ENCODE results near the gene PDRG1.

PDRG1 gene

DNA sequence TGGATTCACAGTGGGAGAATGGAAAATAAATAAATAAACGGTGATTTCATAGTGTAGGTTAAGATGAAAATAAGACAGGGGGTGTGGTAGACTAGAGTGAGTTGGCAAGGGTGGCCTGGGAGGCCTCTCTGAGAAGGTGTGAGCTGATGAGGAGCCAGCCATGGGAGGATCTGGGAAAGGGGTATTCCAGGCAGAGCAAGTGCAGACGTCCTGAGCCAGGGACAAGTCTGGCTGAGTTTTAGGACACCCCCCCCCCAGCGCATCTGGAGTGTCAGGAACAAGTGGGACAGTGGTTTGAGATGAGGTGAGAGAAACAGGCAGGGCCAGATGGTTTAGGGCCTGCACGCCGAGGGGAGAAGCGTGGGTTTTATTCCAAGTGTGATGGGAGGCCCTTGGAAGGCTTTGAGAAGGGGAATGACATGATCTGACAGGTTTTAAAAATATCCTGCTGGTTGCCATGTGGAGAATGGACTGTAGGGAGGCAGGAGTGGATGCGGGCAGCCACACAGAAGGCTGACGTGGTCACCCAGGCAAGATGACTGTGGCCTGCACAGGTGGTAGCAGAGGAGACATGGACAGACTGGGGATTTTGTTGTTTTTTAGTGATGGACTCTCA lies 37.3 kb upstream of the PDRG1 start:
- DNase-seq (ENCODE audit: insufficient read length, low spot score) (no peak), FAIRE-seq (no peak)
- TF ChIP-seq, protein P1, sequence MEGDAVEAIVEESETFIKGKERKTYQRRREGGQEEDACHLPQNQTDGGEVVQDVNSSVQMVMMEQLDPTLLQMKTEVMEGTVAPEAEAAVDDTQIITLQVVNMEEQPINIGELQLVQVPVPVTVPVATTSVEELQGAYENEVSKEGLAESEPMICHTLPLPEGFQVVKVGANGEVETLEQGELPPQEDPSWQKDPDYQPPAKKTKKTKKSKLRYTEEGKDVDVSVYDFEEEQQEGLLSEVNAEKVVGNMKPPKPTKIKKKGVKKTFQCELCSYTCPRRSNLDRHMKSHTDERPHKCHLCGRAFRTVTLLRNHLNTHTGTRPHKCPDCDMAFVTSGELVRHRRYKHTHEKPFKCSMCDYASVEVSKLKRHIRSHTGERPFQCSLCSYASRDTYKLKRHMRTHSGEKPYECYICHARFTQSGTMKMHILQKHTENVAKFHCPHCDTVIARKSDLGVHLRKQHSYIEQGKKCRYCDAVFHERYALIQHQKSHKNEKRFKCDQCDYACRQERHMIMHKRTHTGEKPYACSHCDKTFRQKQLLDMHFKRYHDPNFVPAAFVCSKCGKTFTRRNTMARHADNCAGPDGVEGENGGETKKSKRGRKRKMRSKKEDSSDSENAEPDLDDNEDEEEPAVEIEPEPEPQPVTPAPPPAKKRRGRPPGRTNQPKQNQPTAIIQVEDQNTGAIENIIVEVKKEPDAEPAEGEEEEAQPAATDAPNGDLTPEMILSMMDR (IDR thresholded peaks at IDR 0.05; ENCODE audit: insufficient read depth, missing control alignments), result no peak

DNA sequence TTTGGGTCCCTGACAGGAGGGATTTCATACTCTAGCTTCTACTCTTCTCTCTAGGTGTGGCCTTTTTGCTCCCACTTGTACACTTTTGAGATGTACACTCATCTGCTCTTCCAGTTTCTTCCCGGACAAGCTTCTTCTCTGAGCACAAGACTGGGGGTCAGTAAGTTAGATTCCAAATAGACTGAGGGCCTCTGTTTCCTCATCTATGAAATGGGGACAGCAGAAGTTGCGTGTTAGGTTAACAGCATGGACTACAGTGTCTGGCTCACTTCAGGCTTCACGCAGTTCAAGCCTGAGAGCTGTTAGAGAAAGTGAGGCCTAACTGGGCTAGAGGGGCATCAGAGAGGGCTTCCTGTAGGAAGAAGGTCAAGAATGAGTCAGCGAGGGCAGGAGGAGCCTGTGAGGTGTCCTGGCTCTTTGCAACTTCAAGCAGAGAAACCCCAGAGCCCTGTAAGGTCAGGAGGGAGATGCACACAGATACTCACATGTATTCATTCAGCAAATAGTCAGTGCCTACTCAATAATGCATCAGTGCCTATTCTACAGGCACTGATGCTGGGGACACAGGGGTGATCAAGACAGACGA lies 36.7 kb upstream of the PDRG1 start:
- DNase-seq (ENCODE audit: insufficient read length, low spot score), result no peak
- TF ChIP-seq, protein P1 (IDR thresholded peaks at IDR 0.05; ENCODE audit: insufficient read depth, missing control alignments), result no peak
- no peak for FAIRE-seq

- DNase-seq (ENCODE audit: insufficient read length, low spot score) (no peak), FAIRE-seq (no peak)
- TF ChIP-seq, protein P1 (IDR thresholded peaks at IDR 0.05; ENCODE audit: insufficient read depth, missing control alignments), result no peak
Observed at GRCh38 chr20:31987744-31988143, 35.9 kb upstream of the PDRG1 start.

DNA sequence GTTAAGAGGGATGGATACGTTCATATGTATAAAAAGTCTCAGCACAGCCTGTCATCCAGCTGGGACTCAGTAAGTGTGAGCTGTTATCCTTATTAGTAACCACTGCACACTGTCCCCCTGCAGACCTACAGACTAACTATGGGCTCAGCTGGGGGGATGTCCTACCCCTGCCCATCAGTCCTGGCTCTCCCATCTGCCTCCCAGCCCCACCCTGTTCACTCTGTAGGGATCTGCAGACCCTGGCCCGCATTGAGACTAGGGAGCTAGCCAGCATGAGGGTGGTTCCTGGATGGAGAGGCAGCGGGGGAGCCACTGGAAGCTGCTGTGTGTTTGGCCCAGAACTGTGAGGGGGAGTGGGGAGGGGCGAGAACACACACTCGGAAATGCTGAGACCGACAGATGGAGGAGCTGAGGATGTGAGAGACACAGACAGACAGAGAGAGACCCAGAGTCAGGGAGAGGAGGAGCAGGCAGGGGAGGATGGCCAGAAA lies 33.2 kb upstream of the PDRG1 start:
- TF ChIP-seq, protein P1 (IDR thresholded peaks at IDR 0.05; ENCODE audit: insufficient read depth, missing control alignments), result no peak
- DNase-seq (ENCODE audit: insufficient read length, low spot score) (no peak), FAIRE-seq (no peak)

- FAIRE-seq, result no peak
- TF ChIP-seq, protein P1 (IDR thresholded peaks at IDR 0.05; ENCODE audit: insufficient read depth, missing control alignments), result no peak
- no peak for DNase-seq (ENCODE audit: insufficient read length, low spot score)
Observed at GRCh38 chr20:31981784-31982183, 29.9 kb upstream of the PDRG1 start.

GRCh38 chr20:31979713-31980426 lies 28.0 kb upstream of the PDRG1 start:
- no peak for FAIRE-seq
- TF ChIP-seq, protein P1 (IDR thresholded peaks at IDR 0.05; ENCODE audit: insufficient read depth, missing control alignments), result no peak
- DNase-seq (ENCODE audit: insufficient read length, low spot score), result no peak

GRCh38 chr20:31977080-31977479 lies 25.2 kb upstream of the PDRG1 start:
- TF ChIP-seq, protein P1 (IDR thresholded peaks at IDR 0.05; ENCODE audit: insufficient read depth, missing control alignments), result no peak
- DNase-seq (ENCODE audit: insufficient read length, low spot score) (no peak), FAIRE-seq (no peak)

Data from D721Med (cell line).